Mucosa of descending colon (tissue), 3 donors: Measurements from ENCODE around the gene MACROD1. TPM values are rescaled to one million over a fixed set of nuclear protein-coding genes. Genes with fewer than 3 reads are reported as not detected.

Experiments
- ATAC-seq: fragments of 200-7000 bp; cut with Tn5 transposase; one replicate; pipeline ENCODE4 v1.9.1; 2020; ENCODE audit warnings: mild to moderate bottlenecking, moderate library complexity
- DNase-seq, 3 donors: peaks; one replicate each; pipeline ENCODE4 v3.0.0-alpha.2; 2020
- H3K36me3 ChIP-seq: fragments of 200-600 bp; one replicate; pipeline ENCODE4 v1.8.0; 2021; ENCODE audit warnings: low read depth, mild to moderate bottlenecking
- H3K4me1 ChIP-seq: fragments of 200-600 bp; one replicate; pipeline ENCODE4 v1.8.0; 2021; ENCODE audit warnings: low read depth, mild to moderate bottlenecking
- H3K4me3 ChIP-seq: fragments of 200-600 bp; one replicate; pipeline ENCODE4 v1.8.0; 2021; ENCODE audit warnings: mild to moderate bottlenecking
- H3K9me3 ChIP-seq: fragments of 200-600 bp; one replicate; pipeline ENCODE4 v1.8.0; 2021; ENCODE audit warnings: mild to moderate bottlenecking
- CTCF ChIP-seq: fragments of 200-600 bp; IDR thresholded peaks from one replicate; pipeline ENCODE4 v1.8.0; 2022; ENCODE audit warnings: antibody characterized with exemption, mild to moderate bottlenecking
- intact Hi-C, 2 donors: fragments of 100-400 bp; cut with DNase I in 1 of 2; cut with micrococcal nuclease in 1 of 2; formaldehyde crosslinking; loops; one replicate each; pipeline versions ENCODE4 v1.11.0 to v1.11.1; 2022; cut with DNase I, micrococcal nuclease
- total RNA-seq, 3 donors: library from RNA; stranded (reverse); fragmentation: NEBNext Ultra II Directional in 2 of 3; extraction: Animal tissue kit (Norgen Biotek cat#: 25700) in 2 of 3; gene quantifications; one replicate each; pipeline versions ENCODE4 v1.2.1 to v1.2.4, GENCODE V29; 2021 to 2023
- donor health status: DM: no; HTN: no; CAD: no; lungs with moderate emphysema.
- donor health status: DM: no; HTN: no; CAD: no.
- donor health status: DM: no; HTN: yes; CAD: no.

MACROD1 gene
- total RNA-seq, 3 donors from 2014 or later: 26.7 to 38.7 (median 38.1) TPM

- DNase-seq (no peak), ATAC-seq (no peak)
- intact Hi-C loops: no loop called here
- TF ChIP-seq CTCF: no peak
- Histone ChIP-seq H3K9me3 (no peaks in the 10 kb centered on the region), H3K4me1 (no peaks in the 10 kb centered on the region), H3K36me3 (no peaks in the 10 kb centered on the region), H3K4me3 (no peak overlapping the region)
Observed at GRCh38 chr11:64117763-64118459, 48.0 kb downstream of the MACROD1 start.

GRCh38 chr11:64115531-64116522 lies 50.1 kb downstream of the MACROD1 start:
- ATAC-seq (no peak), DNase-seq (no peak)
- Histone ChIP-seq H3K9me3 (no peaks in the 10 kb centered on the region), H3K36me3 (no peaks in the 10 kb centered on the region), H3K4me3 (no peak overlapping the region), H3K4me1 (no peaks in the 10 kb centered on the region)
- TF ChIP-seq CTCF: no peak
- intact Hi-C loops: no loop called here

GRCh38 chr11:64114231-64114630 lies 51.7 kb downstream of the MACROD1 start:
- Histone ChIP-seq H3K4me3 (no peak overlapping the region), H3K36me3 (no peaks in the 10 kb centered on the region), H3K9me3 (no peaks in the 10 kb centered on the region), H3K4me1 (no peaks in the 10 kb centered on the region)
- no peak for TF ChIP-seq CTCF
- intact Hi-C loops: no loop called here
- ATAC-seq (no peak), DNase-seq (no peak)

GRCh38 chr11:64113462-64113780 lies 52.5 kb downstream of the MACROD1 start:
- Histone ChIP-seq H3K9me3 (no peaks in the 10 kb centered on the region), H3K4me1 (no peaks in the 10 kb centered on the region), H3K4me3 (no peak overlapping the region), H3K36me3 (no peaks in the 10 kb centered on the region)
- intact Hi-C loops: no loop called here
- ATAC-seq (no peak), DNase-seq (no peak)
- no peak for TF ChIP-seq CTCF

GRCh38 chr11:64112771-64113461 lies 53.0 kb downstream of the MACROD1 start:
- Histone ChIP-seq H3K9me3 (no peaks in the 10 kb centered on the region), H3K4me3 (no peak overlapping the region), H3K4me1 (no peaks in the 10 kb centered on the region), H3K36me3 (no peaks in the 10 kb centered on the region)
- no peak for TF ChIP-seq CTCF
- DNase-seq (no peak), ATAC-seq (no peak)
- intact Hi-C loops: no loop called here
